ENCODE measurements around the gene SH3RF3.

Gene SH3RF3

GRCh38 chr2:109375131-109375561 lies 246.1 kb downstream of the SH3RF3 start:
- DNase-seq (ENCODE audit: low read depth) = no peak
- no peak overlapping the region for H3K4me3 ChIP-seq (ENCODE audit: low read depth, low read length)
- TF ChIP-seq, protein P1, sequence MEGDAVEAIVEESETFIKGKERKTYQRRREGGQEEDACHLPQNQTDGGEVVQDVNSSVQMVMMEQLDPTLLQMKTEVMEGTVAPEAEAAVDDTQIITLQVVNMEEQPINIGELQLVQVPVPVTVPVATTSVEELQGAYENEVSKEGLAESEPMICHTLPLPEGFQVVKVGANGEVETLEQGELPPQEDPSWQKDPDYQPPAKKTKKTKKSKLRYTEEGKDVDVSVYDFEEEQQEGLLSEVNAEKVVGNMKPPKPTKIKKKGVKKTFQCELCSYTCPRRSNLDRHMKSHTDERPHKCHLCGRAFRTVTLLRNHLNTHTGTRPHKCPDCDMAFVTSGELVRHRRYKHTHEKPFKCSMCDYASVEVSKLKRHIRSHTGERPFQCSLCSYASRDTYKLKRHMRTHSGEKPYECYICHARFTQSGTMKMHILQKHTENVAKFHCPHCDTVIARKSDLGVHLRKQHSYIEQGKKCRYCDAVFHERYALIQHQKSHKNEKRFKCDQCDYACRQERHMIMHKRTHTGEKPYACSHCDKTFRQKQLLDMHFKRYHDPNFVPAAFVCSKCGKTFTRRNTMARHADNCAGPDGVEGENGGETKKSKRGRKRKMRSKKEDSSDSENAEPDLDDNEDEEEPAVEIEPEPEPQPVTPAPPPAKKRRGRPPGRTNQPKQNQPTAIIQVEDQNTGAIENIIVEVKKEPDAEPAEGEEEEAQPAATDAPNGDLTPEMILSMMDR (conservative IDR thresholded peaks at IDR 0.05; ENCODE audit: low read depth, low read length) = no peak

GRCh38 chr2:109375656-109376055 lies 246.7 kb downstream of the SH3RF3 start:
- TF ChIP-seq, protein P1 (conservative IDR thresholded peaks at IDR 0.05; ENCODE audit: low read depth, low read length) = no peak
- no peak overlapping the region for H3K4me3 ChIP-seq (ENCODE audit: low read depth, low read length)
- DNase-seq (ENCODE audit: low read depth) = no peak

DNA sequence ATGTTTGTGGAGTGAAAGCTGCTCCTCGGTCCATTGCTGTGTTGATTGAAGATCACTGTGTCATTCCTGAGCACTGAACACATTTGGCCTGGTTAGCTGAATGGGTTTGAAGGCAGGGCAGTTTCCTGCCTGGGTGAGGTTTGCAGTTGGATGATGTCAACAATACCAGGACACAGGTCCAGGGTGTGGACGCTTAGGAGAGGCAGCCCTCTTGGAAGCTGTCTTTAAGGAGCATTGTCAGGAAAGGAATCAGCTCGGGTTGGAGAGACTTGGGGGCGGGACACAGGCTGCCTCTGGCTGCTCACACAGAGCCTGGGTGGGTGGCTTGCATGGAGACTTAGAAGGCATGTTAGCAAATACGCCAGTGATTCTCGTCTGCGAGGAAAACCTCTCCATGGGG lies 247.1 kb downstream of the SH3RF3 start:
- no peak for DNase-seq (ENCODE audit: low read depth)
- TF ChIP-seq, protein P1 (conservative IDR thresholded peaks at IDR 0.05; ENCODE audit: low read depth, low read length) = no peak
- no peak overlapping the region for H3K4me3 ChIP-seq (ENCODE audit: low read depth, low read length)

GRCh38 chr2:109376796-109377495 lies 247.9 kb downstream of the SH3RF3 start:
- H3K4me3 ChIP-seq (ENCODE audit: low read depth, low read length) = no peak overlapping the region
- DNase-seq (ENCODE audit: low read depth) = no peak
- TF ChIP-seq, protein P1 (conservative IDR thresholded peaks at IDR 0.05; ENCODE audit: low read depth, low read length) = no peak

GRCh38 chr2:109377976-109378375 lies 249.0 kb downstream of the SH3RF3 start:
- TF ChIP-seq, protein P1 (conservative IDR thresholded peaks at IDR 0.05; ENCODE audit: low read depth, low read length) = no peak
- H3K4me3 ChIP-seq (ENCODE audit: low read depth, low read length) = no peak overlapping the region
- no peak for DNase-seq (ENCODE audit: low read depth)

GRCh38 chr2:109378682-109379081 lies 249.7 kb downstream of the SH3RF3 start:
- TF ChIP-seq, protein P1 (conservative IDR thresholded peaks at IDR 0.05; ENCODE audit: low read depth, low read length) = no peak
- no peak overlapping the region for H3K4me3 ChIP-seq (ENCODE audit: low read depth, low read length)
- DNase-seq (ENCODE audit: low read depth) = no peak

DNA sequence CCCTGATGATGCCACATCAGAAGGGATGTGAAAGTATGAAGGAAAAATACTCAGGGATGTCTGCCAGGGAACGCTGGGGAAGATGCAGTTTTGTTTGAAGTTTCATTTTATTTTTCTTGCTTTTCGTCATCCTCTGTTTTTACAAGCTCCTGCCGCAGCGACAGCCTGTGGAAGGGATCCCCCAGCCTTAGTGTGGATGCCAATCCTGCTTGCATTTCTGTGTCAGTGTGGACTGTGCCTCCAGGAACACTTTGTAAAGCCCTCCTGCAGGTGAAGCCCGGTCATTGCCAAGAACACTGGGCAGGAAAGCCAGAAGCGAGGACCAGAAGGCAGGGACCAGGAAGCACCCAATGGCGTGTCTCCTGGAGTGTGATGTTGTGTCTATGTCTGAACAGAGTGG lies 250.5 kb downstream of the SH3RF3 start:
- TF ChIP-seq, protein P1 (conservative IDR thresholded peaks at IDR 0.05; ENCODE audit: low read depth, low read length) = no peak
- DNase-seq (ENCODE audit: low read depth) = no peak
- no peak overlapping the region for H3K4me3 ChIP-seq (ENCODE audit: low read depth, low read length)
